CD4-positive, alpha-beta T cell treated with Interferon gamma for 1 hour (primary cell): ENCODE measurements around the gene TLE4.

Experiments used
- DNase-seq: peaks from one replicate; pipeline ENCODE4 v3.0.0-alpha.2; 2020

Gene TLE4

GRCh38 chr9:79694676-79695400 lies 123.1 kb downstream of the TLE4 start:
- DNase-seq, result no peak

- no peak for DNase-seq
Measured at GRCh38 chr9:79695531-79696175, 123.9 kb downstream of the TLE4 start.

DNA sequence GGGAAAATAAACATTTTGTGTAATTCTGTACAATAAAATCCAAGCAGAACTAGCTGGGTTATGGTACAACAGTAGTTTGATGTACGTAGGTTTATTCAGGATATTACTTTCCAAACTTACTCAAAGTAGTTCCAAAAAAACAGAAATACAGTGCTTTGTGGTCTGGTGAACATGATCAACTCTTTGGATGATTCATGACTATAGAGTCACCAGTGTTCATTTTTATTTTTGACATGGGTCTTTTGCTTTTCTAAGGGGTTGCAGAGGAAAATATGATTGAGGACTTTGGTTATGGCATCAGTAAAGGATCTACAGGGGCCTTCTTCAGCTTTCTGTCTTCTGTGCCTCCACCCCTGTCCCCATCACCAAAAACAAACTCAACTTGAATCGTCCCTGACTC lies 127.2 kb downstream of the TLE4 start:
- DNase-seq, result no peak

- no peak for DNase-seq
Measured at GRCh38 chr9:79699479-79699878, 127.7 kb downstream of the TLE4 start.

DNA sequence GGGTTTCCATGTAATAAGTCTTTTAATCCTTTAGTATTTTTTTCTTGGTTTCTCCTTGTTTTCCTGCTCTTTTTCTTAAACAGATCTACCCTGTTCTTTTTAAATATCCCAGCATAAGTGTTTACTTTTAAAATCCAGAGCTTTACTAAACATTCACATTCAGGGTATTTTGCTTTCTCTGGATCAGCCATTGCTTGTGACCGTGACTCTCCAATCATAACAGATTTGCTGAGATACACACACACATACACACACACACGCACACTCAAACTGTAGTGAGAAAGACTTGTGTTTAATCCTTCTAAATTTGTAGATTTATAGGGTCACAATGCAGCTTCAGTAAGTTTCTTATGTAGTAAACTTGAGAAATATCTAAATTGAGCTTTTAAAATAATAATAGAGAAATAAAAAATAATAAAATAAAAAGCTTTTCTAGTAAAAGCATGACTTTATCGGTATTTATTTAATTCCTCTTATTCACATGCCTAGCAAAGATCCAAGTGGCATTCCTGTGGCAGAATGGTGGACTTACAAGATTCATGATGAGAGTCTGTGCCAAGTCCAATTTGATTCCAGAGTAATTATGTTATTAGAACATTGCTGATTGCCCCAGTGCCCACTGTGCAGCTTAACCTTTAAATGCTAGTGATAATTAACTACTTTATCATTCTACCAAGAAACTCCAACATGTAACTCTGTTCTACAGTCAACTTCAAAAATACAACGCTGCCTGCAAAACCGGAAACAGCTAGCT lies 129.0 kb downstream of the TLE4 start:
- DNase-seq, result no peak

- peak; percentile 53 for DNase-seq
Measured at GRCh38 chr9:79701651-79702050, 129.9 kb downstream of the TLE4 start.

- no peak for DNase-seq
Measured at GRCh38 chr9:79705704-79706103, 133.9 kb downstream of the TLE4 start.

GRCh38 chr9:79706512-79706911 lies 134.7 kb downstream of the TLE4 start:
- no peak for DNase-seq

- no peak for DNase-seq
Measured at GRCh38 chr9:79707589-79707988, 135.8 kb downstream of the TLE4 start.

- DNase-seq, result no peak
Measured at GRCh38 chr9:79708541-79708940, 136.8 kb downstream of the TLE4 start.

- no peak for DNase-seq
Measured at GRCh38 chr9:79709743-79710674, 138.2 kb downstream of the TLE4 start.

DNA sequence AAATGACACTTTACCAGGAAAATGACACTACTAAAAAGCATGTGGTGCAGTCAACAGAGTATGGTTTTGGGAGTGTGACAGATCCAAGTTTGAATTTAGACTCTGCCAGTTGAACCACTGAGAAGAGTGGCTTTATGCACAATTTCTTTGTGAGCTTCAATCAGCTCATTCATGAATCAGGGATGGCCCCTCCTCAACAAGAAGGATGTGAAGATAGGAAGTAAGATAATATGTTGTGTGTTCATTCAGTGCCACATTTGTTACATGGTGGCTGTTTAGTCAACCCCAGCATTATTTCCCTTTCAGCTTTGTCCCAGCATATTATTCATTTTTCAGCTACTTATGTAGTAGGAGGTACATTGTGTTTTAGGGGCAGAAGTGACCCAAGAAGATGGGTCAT lies 140.1 kb downstream of the TLE4 start:
- DNase-seq, result no peak

DNA sequence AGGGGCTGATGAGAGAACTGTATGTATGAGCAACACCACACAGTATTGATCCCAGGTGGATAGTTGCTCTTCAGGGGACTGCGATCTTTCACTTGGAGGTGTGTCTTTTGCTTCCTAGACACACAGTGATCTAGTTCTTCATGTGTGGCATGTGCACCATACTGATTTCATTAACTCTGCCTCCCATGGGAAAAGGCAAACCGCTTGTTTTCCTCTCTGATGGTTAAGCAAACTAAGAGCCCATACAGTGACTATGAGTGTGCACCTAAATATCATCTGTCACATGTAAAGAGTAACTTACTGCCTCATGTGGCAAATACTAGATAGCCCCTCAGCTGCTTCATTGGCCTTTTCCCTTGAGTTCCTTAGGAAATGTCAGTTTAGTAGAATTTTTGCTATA lies 147.3 kb downstream of the TLE4 start:
- DNase-seq, result no peak

DNA sequence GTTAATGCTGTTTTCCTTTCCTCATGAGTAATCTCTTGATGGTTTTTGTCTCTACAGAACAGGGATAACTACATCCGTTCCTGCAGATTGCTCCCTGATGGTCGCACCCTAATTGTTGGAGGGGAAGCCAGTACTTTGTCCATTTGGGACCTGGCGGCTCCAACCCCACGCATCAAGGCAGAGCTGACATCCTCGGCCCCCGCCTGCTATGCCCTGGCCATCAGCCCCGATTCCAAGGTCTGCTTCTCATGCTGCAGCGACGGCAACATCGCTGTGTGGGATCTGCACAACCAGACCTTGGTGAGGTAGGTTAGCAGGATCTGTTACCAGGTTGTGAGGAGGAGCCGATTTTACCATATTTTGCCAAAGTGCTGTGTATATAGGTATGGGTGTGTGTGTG lies 148.2 kb downstream of the TLE4 start:
- DNase-seq, result no peak

DNA sequence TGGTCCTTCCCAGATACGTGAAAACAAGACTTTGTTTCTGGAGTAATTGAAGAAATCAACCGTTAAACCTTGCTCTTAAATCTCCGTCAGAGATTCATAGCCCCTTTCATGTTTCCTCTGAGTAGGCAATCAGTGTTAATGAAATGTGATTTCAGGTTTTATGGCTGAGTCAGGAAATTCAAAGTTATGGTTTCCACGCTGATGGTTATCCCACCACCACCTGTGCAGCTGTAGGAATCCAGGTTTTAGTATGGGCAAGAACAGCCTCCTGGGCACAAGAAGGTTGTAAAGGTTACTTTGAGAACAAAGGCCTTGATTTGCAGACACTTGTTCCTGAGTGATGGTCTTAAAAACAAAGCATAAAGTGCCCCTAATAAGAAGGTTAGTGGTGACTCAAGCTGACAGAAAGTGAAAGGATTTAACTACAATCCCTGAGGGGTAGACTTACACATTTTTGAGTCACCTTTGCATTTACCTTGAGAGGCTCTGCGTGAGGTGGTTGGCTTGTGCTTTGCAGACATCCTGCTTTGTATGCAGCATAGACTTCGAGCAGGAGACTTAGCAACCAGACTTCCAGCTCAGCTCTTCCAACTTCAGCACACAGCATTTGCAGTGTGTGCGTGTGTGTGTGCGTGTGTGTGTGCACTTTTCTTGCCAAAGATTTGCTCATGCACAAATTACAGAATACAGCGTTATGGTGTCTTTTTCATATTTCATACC lies 159.6 kb downstream of the TLE4 start:
- no peak for DNase-seq

- DNase-seq, result no peak
Measured at GRCh38 chr9:79735023-79735779, 163.4 kb downstream of the TLE4 start.

- DNase-seq, result no peak
Measured at GRCh38 chr9:79736051-79736450, 164.3 kb downstream of the TLE4 start.

DNA sequence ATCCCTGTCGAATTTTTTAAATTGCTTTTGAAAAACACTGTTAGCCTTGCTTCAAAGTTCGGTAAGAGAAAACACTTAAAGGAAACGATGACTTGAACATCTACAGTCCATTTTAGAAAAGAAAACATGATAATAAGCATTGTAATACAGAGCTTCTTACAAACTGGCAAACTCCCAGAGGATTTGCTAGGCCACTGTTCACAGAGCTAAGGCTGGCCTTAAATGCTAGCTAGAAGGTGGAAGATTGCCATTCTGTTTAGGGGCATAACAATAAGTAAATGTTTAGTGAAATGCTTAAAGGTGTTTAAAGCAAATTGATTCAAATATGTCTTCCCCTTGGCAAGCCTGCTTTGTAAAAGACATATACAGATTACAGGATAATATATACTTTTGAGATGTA lies 169.6 kb downstream of the TLE4 start:
- DNase-seq, result no peak

DNA sequence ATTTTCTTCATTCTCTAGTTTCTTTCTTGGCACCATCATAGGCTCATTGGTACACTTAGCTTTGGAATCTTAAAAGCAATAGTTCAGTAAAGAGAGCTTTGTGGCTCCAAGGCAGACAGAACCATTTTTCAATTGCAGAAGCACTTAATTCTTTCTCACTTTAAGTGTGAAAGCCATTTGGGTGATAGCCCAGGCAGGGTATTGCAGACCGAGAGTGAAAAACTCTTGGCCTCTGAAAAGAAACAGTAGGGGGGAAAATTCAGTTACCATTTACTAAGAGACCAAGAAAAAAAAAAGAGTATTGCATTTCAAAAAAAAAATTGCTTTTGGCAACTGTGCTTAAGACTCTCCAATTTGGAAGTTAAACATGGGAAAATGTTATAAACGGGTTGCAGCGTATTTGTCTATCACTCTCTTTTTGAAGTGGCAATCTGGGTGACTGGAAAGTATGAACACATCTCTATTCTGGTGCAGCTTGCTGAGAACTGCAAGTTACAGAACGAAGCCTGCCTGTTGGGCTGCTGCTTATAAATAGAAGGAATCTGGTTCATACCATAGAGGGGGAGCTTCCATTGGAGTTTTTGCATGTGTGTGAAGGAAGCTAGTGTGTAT lies 170.5 kb downstream of the TLE4 start:
- no peak for DNase-seq

DNA sequence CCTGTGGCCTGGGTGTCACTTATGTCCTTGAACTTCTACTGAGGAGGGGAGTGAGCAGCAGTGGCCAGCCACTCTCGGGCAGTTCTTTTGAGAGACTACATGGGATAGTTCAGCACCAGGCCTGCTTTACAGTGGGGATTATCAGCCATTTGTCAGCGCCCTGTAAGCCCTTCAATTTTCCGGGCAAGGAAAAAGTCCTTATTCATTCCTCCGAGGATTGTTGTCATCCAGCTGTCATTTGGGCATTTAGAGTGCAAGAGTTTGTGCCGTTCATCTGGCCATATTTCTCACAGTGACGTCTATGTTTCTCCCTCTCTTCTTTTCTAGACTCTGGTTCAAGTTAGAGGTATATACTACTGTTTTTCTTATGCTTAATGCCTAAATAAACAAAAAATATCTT lies 172.8 kb downstream of the TLE4 start:
- no peak for DNase-seq

- no peak for DNase-seq
Measured at GRCh38 chr9:79745752-79746336, 174.1 kb downstream of the TLE4 start.
